ENCODE measurements around the gene PDK1.
"Not testable (repeated sequence)": the region's sequence is repeated elsewhere in the genome, so short reads cannot be mapped to it uniquely, and the experiment has no call there.

The PDK1 gene

DNA sequence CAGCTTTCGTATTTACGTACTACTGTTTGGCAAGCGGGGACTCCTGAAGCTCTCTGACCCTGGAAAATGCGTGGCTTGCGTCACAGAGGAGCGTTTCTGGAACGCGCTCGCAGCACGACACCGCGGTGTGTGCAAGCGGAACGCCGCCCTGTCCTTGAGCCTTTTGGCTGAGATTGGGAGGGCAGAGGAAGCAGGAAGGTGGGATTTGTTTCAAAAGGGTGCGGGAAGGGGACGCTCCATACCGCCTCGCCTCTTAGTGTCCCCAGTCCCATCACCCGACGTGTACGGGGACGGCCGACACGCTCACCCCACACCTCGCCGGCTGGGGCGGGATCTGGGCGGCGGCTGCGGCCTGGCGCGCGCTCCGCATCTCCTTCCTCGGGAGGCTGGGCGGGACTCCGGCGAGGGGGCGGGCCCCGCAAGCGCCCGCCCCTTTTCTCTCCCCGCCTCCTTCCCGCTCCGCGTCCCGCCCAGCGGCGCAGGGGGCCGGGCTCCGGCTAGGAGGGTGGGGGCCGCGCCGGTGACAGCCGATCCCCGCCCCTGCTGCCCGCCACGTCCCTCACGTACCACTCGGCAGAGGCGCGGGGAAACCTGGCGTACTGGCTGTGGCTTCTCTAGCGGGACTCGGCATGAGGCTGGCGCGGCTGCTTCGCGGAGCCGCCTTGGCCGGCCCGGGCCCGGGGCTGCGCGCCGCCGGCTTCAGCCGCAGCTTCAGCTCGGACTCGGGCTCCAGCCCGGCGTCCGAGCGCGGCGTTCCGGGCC is at the start of gene PDK1:
Gene PDK1, plus strand, starts transcription at position 569 of the 762 bp plus-strand sequence. Its CDS starts 61 bp downstream, at position 630.
- DNase-seq: peak; percentile 79 to 82

DNA sequence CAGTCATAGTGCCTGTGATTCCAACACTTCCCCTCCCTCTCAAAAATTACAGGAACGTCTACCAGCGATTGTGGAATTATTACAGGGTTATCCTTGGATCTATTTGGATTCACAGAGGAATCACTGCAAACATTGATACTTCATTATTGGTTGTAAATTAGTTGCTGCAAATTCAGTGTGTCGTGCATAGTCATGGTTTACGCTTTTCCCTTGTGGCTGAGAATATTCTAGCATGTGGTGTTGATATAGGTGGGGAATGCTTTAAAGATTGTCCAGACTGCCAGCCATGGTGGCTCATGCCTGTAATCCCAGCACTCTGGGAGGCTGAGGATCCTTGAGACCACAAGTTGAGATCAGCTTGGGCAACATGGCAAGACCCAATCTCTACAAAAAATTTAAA is 48.7 kb upstream of the PDK1 start:
- no peak for DNase-seq

GRCh38 chr2:172510088-172510487 is 45.8 kb upstream of the PDK1 start:
- peak in 1 of 2 donors; percentile 89 for DNase-seq

DNA sequence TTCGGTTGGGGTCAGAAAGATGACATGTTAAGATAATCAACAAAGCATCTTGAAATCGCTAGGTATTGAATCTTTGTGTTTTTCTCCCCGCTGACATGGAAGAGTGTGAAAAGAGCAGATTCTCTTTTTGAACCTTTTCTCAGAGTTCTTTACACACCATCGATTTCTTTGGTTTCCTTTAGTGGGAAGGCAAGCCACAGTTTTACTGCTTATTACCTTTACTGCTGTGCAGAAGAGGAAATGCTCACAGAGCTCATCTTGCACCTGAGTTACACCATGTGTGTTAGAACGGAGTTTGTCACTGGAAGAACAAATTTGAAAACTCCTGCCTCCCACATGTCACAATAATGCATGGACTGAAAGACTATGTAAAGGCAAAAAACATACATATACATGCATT is 45.3 kb upstream of the PDK1 start:
- no peak for DNase-seq

- DNase-seq: no peak
Measured at GRCh38 chr2:172512810-172513523, 42.9 kb upstream of the PDK1 start.

- DNase-seq: no peak
Measured at GRCh38 chr2:172513524-172513900, 42.4 kb upstream of the PDK1 start.

- DNase-seq: peak in 1 of 2 donors; percentile 95
Measured at GRCh38 chr2:172513935-172514586, 41.8 kb upstream of the PDK1 start.

DNA sequence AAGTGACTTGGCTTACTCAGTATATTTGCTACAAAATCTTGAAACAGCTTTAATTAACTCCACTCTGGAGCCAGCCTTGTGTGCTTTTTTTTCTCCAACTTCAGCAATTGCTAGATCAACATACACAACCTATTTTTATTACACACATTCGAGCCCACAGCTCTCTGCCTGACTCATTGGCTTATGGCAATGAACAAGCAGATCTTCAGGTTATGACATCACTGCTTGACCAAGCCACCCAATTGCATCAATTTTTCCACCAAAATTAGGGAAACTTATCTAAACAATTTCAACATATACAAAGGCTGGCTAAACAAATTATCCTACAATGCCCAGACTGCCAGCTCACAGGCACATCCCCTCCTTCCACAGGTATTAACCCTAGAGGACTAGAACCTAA is 39.6 kb upstream of the PDK1 start:
- peak in 1 of 2 donors; percentile 57 for DNase-seq

GRCh38 chr2:172518995-172519394 is 36.9 kb upstream of the PDK1 start:
- DNase-seq: no peak

DNA sequence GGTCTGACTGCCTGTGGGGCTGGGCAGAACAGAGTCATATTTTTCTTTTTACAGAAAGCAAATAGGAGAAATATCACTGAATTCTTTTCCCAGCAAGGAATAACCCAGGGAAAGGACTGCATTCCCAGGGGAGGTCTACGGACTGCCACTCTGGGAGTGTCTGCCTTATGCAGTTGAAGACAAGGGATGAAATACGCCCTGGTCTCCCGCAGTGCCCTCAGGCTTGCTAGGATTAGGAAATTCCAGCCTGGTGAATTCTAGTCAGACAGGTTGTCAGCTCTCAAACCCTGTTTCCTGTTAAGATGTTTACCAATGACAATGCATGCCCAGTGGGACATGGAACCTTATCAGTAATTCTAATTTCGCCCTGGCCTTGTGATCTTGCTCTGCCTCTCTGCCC is 30.3 kb upstream of the PDK1 start:
- no peak for DNase-seq

GRCh38 chr2:172531309-172531708 is 24.6 kb upstream of the PDK1 start:
- no peak for DNase-seq

DNA sequence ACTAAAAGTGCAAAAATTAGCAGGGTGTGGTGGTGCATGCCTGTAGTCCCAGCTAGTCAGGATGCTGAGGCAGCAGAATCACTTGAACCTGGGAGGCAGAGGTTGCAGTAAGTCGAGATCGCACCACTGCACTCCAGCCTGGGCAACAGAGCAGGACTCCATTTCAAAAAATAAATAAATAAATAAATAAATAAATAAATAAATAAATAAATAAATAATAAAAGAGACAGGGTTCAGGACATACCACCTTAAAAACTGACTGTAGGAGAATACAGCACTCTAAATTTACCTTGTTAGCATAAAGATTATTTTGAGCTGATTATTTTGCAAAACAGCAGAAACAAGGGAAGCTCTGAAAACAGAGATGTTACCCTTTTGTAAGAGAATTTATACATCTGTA is 23.4 kb upstream of the PDK1 start:
- DNase-seq: not testable (repeated sequence)

DNA sequence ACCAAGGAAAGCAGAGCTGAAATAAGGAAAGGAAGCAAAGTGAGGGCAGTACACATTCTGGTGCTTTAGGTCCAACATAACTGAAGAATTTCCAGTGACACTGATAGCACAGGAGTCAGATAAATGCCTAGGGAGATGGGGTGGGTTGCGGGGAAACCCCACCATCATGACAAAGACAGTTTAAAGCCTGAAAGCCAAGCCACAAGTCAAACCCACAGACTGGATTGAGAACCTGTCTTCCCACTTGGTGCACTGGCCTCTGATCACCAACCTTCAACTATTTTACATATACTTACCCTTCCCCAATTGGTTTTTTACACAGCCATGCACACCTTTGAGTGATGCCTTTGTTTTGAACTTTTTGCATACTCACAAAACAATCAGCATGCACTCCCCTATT is 22.2 kb upstream of the PDK1 start:
- DNase-seq: no peak

- no peak for DNase-seq
Measured at GRCh38 chr2:172535119-172535518, 20.8 kb upstream of the PDK1 start.

DNA sequence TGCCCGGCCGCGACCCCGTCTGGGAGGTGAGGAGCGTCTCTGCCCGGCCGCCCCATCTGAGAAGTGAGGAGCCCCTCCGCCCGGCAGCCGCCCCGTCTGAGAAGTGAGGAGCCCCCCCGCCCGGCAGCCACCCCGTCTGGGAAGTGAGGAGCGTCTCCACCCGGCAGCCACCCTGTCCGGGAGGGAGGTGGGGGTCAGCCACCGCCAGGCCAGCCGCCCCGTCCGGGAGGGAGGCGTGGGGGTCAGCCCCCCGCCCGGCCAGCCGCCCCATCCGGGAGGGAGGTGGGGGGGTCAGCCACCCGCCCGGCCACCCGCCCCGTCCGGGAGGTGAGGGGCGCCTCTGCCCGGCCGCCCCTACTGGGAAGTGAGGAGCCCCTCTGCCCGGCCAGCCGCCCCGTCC is 18.0 kb upstream of the PDK1 start:
- DNase-seq: not testable (repeated sequence)

- no peak for DNase-seq
Measured at GRCh38 chr2:172539767-172540166, 16.1 kb upstream of the PDK1 start.

DNA sequence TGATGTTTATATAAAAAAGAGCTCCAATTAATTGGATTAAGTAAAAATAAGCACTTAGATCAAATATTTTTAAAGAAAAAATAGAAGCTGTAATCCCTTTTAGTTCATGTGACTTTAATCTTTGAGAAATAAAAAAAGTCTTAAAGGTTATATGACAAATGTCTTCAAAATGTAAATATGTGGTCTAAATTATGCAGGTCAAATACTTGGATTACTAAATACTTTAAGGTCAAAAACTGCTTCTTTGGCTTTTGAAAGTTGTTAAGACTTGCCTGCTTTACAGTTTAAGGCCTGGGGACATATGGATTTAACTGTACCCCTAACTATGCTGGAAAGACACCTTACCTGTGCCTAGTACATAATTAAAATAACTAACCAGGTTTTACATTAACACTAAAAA is 15.5 kb upstream of the PDK1 start:
- DNase-seq: no peak

- DNase-seq: no peak
Measured at GRCh38 chr2:172545408-172546075, 10.3 kb upstream of the PDK1 start.

- DNase-seq: no peak
Measured at GRCh38 chr2:172549131-172549530, 6.8 kb upstream of the PDK1 start.

- not testable (repeated sequence) for DNase-seq
Measured at GRCh38 chr2:172549802-172550201, 6.1 kb upstream of the PDK1 start.

DNA sequence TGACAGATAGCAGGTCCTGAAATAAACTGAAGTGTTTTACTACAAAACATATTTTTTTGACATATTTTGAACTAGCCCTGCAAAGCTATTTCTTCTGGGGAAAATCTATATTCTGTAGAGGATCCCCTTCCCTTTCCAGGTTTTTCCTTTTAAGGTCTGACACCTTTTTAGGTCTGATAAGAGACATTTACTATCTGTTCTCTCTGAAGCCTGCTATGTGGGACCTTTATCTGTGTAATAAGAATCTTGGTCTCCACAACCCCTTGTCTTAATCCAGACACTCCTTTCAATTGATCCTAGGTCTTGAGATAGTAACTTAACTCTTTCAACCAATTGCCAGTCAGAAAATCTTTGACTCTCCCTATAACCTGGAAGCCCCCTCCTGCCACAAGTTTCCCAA is 5.5 kb upstream of the PDK1 start:
- DNase-seq: no peak

DNA sequence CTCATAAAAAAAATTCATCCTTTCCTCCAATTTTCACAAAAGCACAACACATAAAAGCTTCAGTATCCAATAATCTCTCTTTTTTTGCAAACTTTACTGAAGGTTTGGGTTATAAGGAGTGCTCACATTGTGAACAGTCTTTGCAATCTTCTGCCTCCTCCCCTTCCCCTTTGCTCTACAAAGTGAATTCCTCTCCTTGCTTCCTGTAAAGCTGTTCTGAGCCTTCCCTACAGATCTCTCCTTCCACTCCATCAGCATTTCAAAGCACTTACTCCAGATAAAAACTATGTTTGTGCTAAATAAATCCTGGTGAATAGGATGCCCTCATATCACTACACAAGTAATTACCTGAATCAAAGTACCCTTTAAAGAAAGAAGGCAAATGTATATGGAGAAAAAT is 4.6 kb upstream of the PDK1 start:
- DNase-seq: peak in 1 of 2 donors; percentile 20

DNA sequence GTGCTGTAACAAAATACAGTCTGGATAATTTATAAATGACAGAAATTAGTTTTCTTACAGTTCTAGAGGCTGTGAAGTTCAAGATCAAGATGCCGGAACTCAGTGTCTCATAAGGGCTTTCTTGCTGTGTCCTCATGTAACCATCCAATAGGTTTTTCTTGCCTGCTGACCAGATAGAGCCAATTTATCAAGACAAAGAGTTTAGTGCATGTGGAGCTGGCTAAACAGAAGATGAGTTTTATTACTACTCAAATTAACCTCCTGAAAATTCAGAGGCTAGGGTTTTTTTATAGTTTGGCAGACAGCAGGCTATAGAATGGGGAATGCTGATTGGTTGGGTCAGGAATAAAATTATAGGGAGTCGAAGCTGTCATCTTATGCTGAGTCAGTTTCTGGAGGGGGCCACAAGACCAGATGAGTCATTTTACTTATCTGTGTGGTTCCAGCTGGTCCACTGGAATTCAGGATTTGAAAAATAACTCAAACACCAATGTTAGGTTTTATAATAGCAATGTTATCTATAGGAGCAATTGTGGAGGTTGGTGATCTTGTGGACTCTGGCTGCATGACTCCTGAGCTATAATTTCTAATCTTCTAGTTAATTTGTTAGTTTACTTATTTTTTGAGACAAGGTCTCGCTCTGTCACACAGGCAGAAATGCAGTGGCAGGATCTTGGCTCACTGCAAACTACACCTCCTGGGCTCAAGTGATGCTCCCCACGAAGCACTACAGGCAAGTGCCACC is 3.2 kb upstream of the PDK1 start:
- peak in 1 of 2 donors; percentile 56 for DNase-seq

Measured in bone marrow (tissue), 2 donors.